Right hindlimb (tissue), 1 donor: ENCODE results near the gene SH3GL2.

Experiments
- DNase-seq: peaks from one replicate; pipeline ENCODE4 v3.0.0-alpha.2; 2018

The SH3GL2 gene

DNA sequence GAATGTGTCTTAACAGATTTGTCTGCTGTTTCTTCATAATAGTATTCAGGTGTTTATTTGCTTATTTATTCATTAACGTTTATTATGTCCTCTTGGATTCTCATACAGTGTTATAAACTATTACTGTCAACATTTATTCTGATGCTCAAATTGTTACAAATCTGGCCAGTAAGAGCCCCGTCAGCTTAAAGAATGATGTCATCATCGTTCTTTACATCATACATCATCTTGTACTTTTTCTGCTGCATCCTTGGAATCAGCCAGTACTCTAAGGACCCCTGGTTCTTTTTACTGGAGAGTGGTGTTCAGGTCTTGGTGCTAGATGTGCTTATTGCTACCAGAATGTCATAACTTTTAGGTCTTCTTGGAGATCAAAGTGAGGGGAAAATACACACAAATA lies 86.6 kb downstream of the SH3GL2 start:
- DNase-seq: no peak

DNA sequence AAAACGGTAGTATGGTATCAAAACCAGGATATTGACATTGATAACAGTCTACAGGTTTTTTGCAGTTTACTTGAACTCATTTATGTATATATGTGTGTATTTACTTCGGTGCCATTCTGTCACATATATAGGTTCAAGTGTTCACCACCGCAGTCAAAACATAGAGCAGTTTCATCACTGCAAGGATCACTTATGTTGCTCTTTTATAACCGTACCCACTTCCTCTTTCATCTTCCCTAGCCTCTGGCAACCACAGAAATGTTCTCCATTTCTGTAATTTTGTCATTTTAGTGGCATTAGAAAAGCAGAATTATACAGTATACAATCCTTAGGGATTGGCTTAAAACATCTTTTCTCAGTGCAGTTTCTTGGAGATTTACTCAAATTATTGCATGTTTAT lies 90.3 kb downstream of the SH3GL2 start:
- DNase-seq: no peak

- no peak for DNase-seq
Observed at GRCh38 chr9:17682684-17683083, 103.8 kb downstream of the SH3GL2 start.

DNA sequence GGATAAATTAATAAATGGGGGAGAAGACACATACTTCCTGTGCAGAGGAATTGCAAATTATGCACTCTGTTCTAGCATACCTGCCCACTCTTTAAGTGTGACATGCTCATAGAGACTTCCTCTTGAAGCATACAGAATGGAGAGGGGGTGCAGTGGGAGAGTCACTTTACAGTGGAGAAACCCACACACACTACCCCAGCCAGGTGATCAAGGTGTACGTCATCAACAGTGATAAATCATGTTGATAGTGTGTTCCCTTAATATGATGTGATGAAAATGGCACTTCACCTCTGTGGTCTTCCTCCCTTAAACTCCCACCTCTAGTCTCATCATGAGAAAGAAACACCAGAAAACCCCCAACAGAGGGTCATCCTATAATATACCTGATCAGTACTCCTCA lies 110.0 kb downstream of the SH3GL2 start:
- DNase-seq: no peak

DNA sequence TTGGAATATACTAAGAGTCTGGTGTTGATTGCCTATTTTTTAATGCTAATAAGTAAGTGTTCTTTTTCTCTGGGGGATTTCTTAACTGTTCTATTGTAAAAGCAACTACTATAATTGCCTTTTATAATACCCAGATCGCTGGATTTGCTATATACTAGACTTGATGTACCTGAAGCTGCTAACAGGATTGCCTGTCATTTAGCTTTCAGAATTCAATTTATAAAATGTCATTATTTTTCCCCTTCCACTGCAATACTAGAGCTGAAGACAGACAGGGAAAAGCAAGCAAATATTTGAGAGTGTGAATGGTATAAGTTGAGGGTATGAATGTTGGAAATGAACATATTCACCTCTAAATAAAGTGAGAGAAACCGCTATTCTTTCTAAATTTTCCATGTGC lies 115.5 kb downstream of the SH3GL2 start:
- DNase-seq: no peak

- DNase-seq: no peak
Observed at GRCh38 chr9:17695482-17695881, 116.6 kb downstream of the SH3GL2 start.

DNA sequence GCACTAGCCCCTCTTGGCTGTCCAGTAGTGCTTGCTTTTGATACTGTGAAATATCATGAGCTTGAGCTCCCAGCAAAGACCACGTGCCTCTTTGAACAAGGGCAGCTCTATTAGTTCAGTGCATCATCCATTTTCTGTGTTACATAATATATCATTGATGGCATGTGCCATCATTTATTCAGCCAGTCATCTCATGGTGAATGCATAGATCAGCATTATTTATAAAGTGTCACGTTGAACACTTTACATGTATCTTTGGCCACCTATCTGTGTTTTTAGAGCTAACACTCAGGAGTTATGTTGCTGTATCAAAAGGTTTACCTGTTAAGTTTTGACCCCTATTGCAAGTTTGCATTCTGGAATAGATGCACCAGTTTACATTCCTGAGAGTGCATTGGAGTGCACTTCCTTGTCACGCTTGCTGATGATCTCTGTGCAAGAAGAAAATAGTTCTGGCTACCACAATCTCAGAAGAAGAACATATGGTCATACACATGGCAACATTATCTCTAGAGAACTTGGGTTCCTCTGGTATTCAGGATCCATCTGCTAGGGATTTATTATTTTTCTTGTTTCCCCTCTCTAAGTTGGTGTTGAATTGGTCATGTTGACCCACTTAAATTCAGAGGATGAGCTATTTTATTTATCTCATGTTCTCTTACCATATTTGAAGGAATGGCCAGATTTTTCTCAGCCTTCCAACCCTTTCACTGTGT lies 120.9 kb downstream of the SH3GL2 start:
- DNase-seq: no peak

- DNase-seq: no peak
Observed at GRCh38 chr9:17706347-17706746, 127.5 kb downstream of the SH3GL2 start.

GRCh38 chr9:17719053-17719452 lies 140.2 kb downstream of the SH3GL2 start:
- no peak for DNase-seq

DNA sequence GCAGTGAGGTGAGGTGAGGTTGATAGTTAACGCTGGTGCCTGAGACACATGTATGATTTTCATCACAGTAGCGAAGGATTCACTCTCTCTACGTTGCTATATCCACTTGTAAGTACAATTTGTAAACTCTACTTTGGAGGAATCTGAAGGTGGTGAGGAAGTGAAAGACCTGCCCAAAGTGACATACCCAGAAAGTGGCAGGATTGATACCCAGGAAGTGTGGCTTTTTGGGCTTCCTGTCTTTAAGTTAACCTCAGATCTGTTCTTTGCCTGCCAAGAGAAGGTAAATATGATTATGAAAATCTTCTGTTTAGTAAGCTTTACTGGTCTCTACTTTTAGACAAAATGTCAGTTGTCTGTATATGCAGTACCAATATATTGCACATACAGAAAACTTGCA lies 143.1 kb downstream of the SH3GL2 start:
- no peak for DNase-seq

GRCh38 chr9:17723656-17724055 lies 144.8 kb downstream of the SH3GL2 start:
- DNase-seq: no peak

DNA sequence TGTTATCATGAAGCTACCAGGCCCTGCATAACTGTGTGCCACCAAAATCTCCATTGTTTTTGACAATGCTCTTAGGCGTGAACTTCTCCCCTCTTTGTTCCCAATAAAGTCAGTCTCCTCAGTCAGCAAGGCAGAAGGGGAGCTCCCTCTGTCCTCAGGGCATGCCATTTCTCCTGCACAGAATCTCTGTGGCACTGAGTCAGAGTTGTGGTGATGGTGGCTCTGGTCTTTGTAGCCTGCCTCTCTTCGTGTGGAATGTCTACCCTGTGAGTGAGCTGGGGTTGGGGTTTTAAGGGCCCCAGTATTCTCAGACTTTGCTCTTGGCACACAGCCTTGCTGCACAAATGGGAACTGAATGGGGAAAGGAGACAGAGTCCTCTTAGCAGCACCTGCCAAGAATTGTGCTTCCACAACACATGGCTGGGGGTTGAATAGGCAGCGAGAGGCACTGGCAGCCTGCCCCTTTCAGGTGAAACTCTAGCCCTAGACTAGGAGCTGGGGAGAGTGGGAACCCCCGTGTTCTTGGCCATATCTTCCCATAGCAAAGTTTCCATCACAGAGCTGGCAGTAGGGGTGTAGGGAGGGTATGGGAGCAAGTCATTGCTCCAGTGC lies 146.6 kb downstream of the SH3GL2 start:
- no peak for DNase-seq

- no peak for DNase-seq
Observed at GRCh38 chr9:17726298-17726697, 147.4 kb downstream of the SH3GL2 start.

GRCh38 chr9:17730899-17731298 lies 152.0 kb downstream of the SH3GL2 start:
- no peak for DNase-seq

- DNase-seq: no peak
Observed at GRCh38 chr9:17731308-17731707, 152.4 kb downstream of the SH3GL2 start.

DNA sequence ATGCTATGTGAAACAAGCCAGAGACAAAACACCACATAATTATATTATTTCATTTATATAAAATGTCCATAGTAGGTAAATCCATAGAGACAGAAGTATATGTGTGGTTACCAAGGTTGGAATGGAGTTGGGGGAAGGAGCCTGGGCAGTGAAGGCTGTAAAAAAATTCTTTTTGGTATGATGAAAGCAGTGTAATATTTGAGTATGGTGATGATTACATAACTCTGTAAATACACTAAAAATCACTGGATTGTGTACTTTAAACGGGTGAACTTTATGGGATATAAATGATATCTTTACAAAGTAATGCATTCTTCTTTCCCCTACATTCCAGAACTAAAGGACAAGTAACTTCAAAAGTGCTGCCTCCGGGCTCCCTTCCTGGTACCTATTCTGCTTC lies 155.8 kb downstream of the SH3GL2 start:
- no peak for DNase-seq

DNA sequence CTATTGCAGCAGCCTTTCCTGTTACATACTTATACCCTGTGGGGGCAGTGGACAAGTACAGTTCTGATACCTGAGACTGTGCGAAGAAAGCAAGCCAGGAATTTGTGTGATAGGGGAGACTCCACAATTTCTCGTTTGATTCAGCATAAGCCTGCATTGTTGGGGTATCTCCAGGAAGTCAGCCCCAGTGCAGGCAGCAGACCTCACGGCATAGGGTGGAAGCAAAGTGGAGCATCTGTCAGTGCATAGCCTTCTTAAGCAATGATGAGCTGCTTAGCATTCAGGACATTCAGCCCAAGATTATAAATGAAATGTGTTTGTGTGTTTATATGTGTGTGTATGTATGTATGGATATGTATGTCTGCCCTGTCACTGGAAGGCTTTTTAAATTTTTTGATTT lies 157.0 kb downstream of the SH3GL2 start:
- no peak for DNase-seq

GRCh38 chr9:17739022-17739421 lies 160.2 kb downstream of the SH3GL2 start:
- no peak for DNase-seq

DNA sequence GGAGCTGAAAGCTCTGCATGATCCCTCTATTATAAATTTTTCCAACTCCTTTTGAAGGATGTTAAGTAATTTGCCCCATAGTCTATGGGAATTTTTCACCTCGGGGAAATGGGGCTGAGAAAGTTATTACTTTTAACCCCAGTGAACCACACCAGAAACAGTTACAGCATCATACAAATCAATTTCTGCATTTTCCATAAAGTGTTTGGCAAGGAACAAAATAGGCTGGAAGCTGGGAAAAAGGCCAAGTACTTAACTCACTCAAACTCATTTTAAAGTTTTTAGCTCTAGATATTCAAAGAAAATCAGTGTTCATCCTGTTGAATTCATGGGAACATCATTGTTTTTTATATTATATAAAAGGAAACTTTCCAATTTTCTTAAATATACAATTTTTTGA lies 160.9 kb downstream of the SH3GL2 start:
- DNase-seq: no peak

DNA sequence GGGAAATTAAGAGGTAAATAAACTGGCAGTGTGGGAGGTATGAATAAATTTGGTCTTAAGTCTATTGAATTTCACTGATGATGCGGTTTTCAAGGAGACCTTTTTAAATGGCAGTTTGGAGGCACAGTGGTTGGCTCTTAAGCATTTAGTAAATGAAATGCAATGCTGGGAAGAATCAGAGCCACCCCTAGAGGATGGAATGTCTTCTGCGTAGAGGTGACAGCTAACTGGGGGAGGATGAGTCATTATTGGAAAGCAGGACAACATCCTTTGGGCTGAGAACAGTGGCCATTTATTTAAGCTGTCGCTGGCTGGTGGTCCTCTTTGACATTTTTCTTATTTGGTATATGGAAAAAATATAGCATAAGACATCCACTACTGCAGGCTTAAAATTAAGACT lies 163.2 kb downstream of the SH3GL2 start:
- DNase-seq: no peak

DNA sequence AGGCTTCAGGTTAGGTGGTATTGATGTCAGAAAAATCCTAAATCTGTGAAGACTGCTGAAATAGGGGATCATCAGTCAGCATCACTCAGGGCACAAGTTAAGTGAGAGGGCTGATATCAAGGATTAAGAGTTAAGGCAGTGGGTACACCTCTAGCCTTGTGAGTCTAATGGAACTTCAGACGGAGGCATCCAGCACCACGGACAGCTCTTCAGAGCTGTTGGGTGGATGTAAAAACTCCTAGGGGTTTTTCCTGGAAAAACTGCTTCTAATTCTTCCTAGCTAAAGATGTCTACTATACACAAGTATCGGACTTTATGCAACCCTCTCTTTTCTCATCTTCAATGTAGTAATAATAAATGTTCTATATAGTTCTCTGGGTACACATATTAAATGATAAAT lies 165.9 kb downstream of the SH3GL2 start:
- DNase-seq: peak; percentile 49

- DNase-seq: no peak
Observed at GRCh38 chr9:17750269-17750668, 171.4 kb downstream of the SH3GL2 start.

- DNase-seq: no peak
Observed at GRCh38 chr9:17751486-17751885, 172.6 kb downstream of the SH3GL2 start.

GRCh38 chr9:17752021-17752420 lies 173.2 kb downstream of the SH3GL2 start:
- DNase-seq: no peak

DNA sequence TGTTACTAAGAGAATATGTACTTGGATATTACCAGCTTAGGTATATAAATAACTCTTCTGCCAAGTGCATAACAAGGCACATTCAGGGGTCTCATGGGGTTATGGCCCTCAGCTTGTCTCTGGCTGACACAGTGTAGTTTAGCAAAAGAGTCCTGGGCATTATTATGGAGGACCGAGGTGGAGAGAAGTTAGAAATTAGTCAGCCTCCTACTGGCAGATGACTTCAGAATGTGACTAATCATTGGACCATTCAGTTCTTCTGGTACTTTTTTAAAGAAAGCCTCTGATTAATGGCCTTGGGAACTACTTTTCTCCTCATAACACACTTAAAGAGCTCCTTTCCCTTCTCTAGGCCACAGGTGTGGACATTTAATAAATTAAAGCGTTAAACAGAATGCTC lies 178.9 kb downstream of the SH3GL2 start:
- no peak for DNase-seq
